ENCODE measurements around the gene GPA33.

DNA sequence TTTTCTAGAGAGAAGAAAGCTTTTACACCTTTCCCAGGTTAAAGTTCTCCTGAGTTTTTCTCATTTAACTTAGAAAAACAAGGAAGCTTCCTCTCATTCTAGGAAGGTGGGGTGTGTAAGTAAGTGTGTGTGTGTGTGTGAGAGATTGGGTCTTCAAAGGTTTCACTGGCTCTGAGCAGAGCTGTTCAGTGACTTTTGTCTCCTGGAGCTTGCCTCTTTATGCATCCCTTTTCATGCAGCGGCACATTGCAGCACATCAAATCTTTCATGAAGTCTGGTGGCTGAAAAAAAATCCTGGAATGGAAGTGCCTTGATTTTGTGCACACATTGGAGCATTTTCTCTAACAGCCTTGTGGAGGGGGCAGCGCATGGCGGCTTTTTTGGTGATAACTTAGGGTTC lies 3.4 kb downstream of the GPA33 start:
- TF ChIP-seq POLR2A (IDR thresholded peaks at IDR 0.05; ENCODE audit: low read depth, low read length): no peak
- no peak for TF ChIP-seq ZNF24 (IDR thresholded peaks at IDR 0.05)
- TF ChIP-seq EP300 (IDR thresholded peaks at IDR 0.05; ENCODE audit: borderline replicate concordance in 1 of 2, control insufficient read depth in 1 of 2, low read depth in 2 of 2, low read length in 2 of 2): no peak
- no peak for TF ChIP-seq ELK1 (IDR thresholded peaks at IDR 0.05; ENCODE audit: low read depth, low read length)
- no peak for TF ChIP-seq FOXM1 (IDR thresholded peaks at IDR 0.05; ENCODE audit: low read depth, low read length)
- no peak for TF ChIP-seq EZH2 (IDR thresholded peaks at IDR 0.05; ENCODE audit: borderline replicate concordance, control insufficient read depth, low read depth, low read length)
- no peak for TF ChIP-seq EGR1 (IDR thresholded peaks at IDR 0.05; ENCODE audit: borderline replicate concordance in 1 of 2, low read depth in 2 of 2, low read length in 2 of 2)
- TF ChIP-seq NBN (IDR thresholded peaks at IDR 0.05): no peak
- TF ChIP-seq SUZ12 (IDR thresholded peaks at IDR 0.05; ENCODE audit: unreplicated experiment): no peak
- TF ChIP-seq NFYB (IDR thresholded peaks at IDR 0.05; ENCODE audit: insufficient read depth, low read depth, low read length): no peak
- TF ChIP-seq MYC (IDR thresholded peaks at IDR 0.05; ENCODE audit: insufficient read depth, insufficient read length, insufficient replicate concordance, low read length, severe bottlenecking): no peak
